GM12872 (cell line): ENCODE measurements around the gene ADCY3.

ENCODE experiments used
- TF ChIP-seq, protein P1 (sequence below): IDR thresholded peaks from 3 replicates; pipeline ENCODE4 v1.5.1; 2011; ENCODE audit warnings: low read depth, mild to moderate bottlenecking, low read length, moderate library complexity; ENCODE audit not compliant: insufficient read depth

The ADCY3 gene

DNA sequence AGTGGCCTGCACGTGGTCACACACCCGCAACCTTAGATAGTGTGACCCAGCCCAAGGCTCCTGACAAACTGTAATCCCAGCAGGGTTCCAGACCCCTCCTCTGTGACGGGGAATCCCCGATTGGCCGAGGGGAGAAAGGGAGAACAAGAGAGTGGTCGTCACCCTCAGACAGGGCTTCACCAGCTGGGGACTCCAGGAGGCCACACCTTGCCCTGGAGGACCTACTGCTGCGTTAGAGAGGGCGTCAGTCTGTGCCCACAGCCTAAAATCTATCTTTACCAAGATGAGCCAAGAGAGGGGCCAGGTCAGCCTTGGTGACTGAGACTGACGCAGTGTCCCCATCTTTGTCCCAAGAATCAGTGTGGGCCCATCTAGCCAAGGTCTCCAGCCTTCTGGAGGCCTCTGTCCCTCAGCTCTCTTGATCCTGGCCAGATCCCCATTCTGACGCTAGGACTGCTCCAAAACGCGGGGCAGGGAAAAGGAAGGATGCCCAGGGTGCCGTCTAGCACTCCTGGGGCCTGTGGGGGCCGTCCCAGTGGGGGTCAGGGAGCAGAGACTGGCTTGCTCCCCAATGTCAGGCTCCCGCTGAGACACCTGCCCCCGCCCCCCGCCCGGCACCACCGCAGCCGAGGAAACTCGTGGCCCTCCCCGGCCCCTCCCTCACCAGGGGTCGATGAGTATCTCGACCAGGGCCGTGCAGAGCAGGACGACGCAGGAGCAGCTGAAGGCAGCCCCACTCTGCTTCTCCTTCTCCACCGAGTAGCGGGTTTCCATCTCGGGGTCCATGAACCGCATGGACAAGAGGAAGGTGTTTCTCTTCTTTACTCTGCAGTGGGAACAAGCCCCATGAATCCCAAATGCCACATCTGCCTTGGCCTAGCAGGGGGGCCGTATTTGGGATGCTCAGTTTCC, 86.0 kb downstream of the ADCY3 start:
- TF ChIP-seq, protein P1, sequence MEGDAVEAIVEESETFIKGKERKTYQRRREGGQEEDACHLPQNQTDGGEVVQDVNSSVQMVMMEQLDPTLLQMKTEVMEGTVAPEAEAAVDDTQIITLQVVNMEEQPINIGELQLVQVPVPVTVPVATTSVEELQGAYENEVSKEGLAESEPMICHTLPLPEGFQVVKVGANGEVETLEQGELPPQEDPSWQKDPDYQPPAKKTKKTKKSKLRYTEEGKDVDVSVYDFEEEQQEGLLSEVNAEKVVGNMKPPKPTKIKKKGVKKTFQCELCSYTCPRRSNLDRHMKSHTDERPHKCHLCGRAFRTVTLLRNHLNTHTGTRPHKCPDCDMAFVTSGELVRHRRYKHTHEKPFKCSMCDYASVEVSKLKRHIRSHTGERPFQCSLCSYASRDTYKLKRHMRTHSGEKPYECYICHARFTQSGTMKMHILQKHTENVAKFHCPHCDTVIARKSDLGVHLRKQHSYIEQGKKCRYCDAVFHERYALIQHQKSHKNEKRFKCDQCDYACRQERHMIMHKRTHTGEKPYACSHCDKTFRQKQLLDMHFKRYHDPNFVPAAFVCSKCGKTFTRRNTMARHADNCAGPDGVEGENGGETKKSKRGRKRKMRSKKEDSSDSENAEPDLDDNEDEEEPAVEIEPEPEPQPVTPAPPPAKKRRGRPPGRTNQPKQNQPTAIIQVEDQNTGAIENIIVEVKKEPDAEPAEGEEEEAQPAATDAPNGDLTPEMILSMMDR = no peak

DNA sequence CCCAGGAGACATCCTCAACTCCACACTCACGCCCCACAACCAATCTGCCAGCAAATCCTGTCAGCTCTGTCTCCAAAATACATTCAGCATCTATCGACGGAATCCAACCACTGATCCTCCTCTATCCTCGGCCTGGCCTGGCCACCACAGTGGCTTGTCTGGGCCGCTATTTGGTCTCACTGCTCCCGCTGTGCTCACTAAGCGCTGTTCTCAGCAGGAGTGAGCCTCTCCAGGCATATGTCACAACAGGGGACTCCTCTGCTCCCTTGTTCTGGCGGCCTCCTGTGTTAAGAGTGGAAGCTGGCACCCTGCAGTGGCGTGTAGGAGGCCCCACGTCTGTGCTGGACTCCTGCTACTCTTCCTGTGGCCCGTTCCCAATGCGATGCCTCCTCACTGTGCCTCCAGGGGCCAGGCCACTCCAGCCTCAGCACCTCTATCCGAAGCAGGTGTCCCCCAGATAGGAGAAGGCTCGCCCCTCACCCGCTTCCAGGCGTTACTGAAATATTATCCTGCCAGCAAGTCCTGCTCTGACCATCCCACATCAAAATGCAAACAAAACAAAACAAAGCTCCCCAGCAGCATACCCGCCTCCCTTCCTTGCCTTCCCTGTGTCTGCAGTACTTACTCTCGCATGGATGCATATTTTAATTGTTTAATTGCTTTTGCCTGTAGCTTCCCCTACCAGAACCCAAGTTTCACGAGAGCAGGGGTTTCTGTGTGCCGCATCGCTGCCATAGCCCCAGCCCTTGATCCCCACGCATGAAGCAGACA, 86.9 kb downstream of the ADCY3 start:
- TF ChIP-seq, protein P1 = no peak

GRCh38 chr2:24832521-24832920, 87.5 kb downstream of the ADCY3 start:
- TF ChIP-seq, protein P1 = no peak

DNA sequence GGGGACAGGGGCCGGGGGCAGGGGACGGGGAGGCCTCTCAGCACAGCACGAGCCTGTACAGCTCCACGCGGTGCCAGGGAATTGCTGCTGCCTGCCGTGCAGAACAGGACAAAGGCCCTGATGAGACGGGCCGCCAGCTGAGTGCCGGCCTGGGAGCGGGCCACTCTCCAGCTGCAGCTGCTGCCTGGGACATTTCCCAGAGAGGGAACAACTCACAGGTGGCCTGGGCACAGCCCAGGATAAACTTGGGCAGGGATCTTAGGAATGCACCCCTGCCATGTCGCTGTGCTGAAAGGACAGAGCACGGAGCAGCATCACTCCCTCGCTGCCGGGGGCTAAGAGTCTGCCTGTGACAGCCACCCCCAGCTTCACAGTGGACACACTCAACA, 88.0 kb downstream of the ADCY3 start:
- TF ChIP-seq, protein P1 = no peak

- TF ChIP-seq, protein P1 = no peak
Measured at GRCh38 chr2:24831221-24832072, 88.6 kb downstream of the ADCY3 start.

GRCh38 chr2:24830786-24831185, 89.3 kb downstream of the ADCY3 start:
- TF ChIP-seq, protein P1 = no peak
